Activated CD4-positive, alpha-beta T cell treated with anti-CD3 and anti-CD28 coated beads, Interleukin-2, amount 10 ng/mL, durations not matched to agents 24 days and 14 days (primary cell): Measurements from ENCODE around the gene TH. TPM values are rescaled to one million over a fixed set of nuclear protein-coding genes. Genes with fewer than 3 reads are reported as not detected.

Experiments used
- DNase-seq: peaks from one replicate; pipeline ENCODE4 v3.0.0; 2022
- H3K27ac Mint-ChIP-seq: one replicate; pipeline ENCODE4 v1.8.0; 2022; ENCODE audit warnings: mild to moderate bottlenecking, mixed read lengths
- H3K27me3 Mint-ChIP-seq: one replicate; pipeline ENCODE4 v1.8.0; 2022; ENCODE audit warnings: mixed read lengths
- H3K36me3 Mint-ChIP-seq: one replicate; pipeline ENCODE4 v1.8.0; 2022; ENCODE audit warnings: low read depth, mild to moderate bottlenecking, mixed read lengths
- H3K4me1 Mint-ChIP-seq: one replicate; pipeline ENCODE4 v1.8.0; 2021; ENCODE audit warnings: mixed read lengths
- H3K4me3 Mint-ChIP-seq: one replicate; pipeline ENCODE4 v1.8.0; 2022; ENCODE audit warnings: mild to moderate bottlenecking, moderate library complexity, mixed read lengths
- H3K9me3 Mint-ChIP-seq: one replicate; pipeline ENCODE4 v1.8.0; 2021; ENCODE audit warnings: mixed read lengths
- intact Hi-C: fragments of 100-400 bp; cut with micrococcal nuclease; formaldehyde crosslinking; loops from one replicate; pipeline ENCODE4 v1.15.1; 2023
- total RNA-seq: library from RNA; stranded (reverse); gene quantifications from 2 replicates; pipeline ENCODE4 v1.2.3, GENCODE V29; 2022

TH gene
- total RNA-seq, 1 donor from 2014 or later: not detected

- Mint-ChIP-seq H3K36me3 (no peaks in the 10 kb centered on the region), H3K9me3 (no peaks in the 10 kb centered on the region), H3K27me3 (peaks cover 74% of the 10 kb centered on the region), H3K27ac (no peak overlapping the region), H3K4me1 (peaks cover 13% of the 10 kb centered on the region), H3K4me3 (no peak overlapping the region)
- intact Hi-C loops: no loop called here
- no peak for DNase-seq
Measured at GRCh38 chr11:2146051-2146450, 25.6 kb downstream of the TH start.

GRCh38 chr11:2144544-2145248 is 26.9 kb downstream of the TH start:
- peaks cover 70% of the 10 kb centered on the region for H3K27me3 Mint-ChIP-seq
- intact Hi-C loops: no loop called here

GRCh38 chr11:2143799-2144543 is 27.6 kb downstream of the TH start:
- Mint-ChIP-seq H3K36me3 (no peaks in the 10 kb centered on the region), H3K4me1 (peaks cover 13% of the 10 kb centered on the region), H3K9me3 (no peaks in the 10 kb centered on the region), H3K27me3 (peaks cover 68% of the 10 kb centered on the region), H3K27ac (no peak overlapping the region), H3K4me3 (no peak overlapping the region)
- DNase-seq: no peak
- intact Hi-C loops: loop anchor here (1.0 kb wide), 2 partner anchors 67 to 289 kb away; no protein-coding TSS in a partner anchor

More at GRCh38 chr11:2144544-2145248, 26.9 kb downstream of the TH start:
- DNase-seq: no peak
- Mint-ChIP-seq H3K4me1 (peaks cover 13% of the 10 kb centered on the region), H3K4me3 (no peak overlapping the region), H3K9me3 (no peaks in the 10 kb centered on the region), H3K27ac (no peak overlapping the region), H3K36me3 (no peaks in the 10 kb centered on the region)

- H3K4me3 Mint-ChIP-seq: no peak overlapping the region
- H3K27me3 Mint-ChIP-seq: peaks cover 64% of the 10 kb centered on the region
- intact Hi-C loops: loop anchor here (1.0 kb wide), 2 partner anchors 66 to 288 kb away; no protein-coding TSS in a partner anchor
- no peak for DNase-seq
- no peaks in the 10 kb centered on the region for H3K9me3 Mint-ChIP-seq
- peaks cover 13% of the 10 kb centered on the region for H3K4me1 Mint-ChIP-seq
- H3K36me3 Mint-ChIP-seq: no peaks in the 10 kb centered on the region
- H3K27ac Mint-ChIP-seq: peak overlapping the region; percentile 5
Measured at GRCh38 chr11:2143477-2143798, 28.2 kb downstream of the TH start.

GRCh38 chr11:2142762-2143202 is 28.8 kb downstream of the TH start:
- H3K27ac Mint-ChIP-seq: peak overlapping the region; percentile 80
- intact Hi-C loops: loop anchor here (1.0 kb wide), 3 partner anchors 65 to 287 kb away; no protein-coding TSS in a partner anchor
- peaks cover 13% of the 10 kb centered on the region for H3K4me1 Mint-ChIP-seq
- H3K27me3 Mint-ChIP-seq: peaks cover 61% of the 10 kb centered on the region
- no peak for DNase-seq
- no peaks in the 10 kb centered on the region for H3K9me3 Mint-ChIP-seq
- H3K36me3 Mint-ChIP-seq: no peaks in the 10 kb centered on the region
- peak overlapping the region; percentile 51 for H3K4me3 Mint-ChIP-seq

- intact Hi-C loops: loop anchor here (1.0 kb wide), 1 partner anchor 123 kb away; no protein-coding TSS in a partner anchor
- Mint-ChIP-seq H3K9me3 (no peaks in the 10 kb centered on the region), H3K4me1 (peaks cover 13% of the 10 kb centered on the region), H3K27me3 (peaks cover 64% of the 10 kb centered on the region), H3K4me3 (no peak overlapping the region), H3K27ac (peak overlapping the region; percentile 80), H3K36me3 (no peaks in the 10 kb centered on the region)
- DNase-seq: no peak
Measured at GRCh38 chr11:2142300-2142759, 29.3 kb downstream of the TH start.

- H3K27ac Mint-ChIP-seq: peak overlapping the region; percentile 69
- intact Hi-C loops: no loop called here
Measured at GRCh38 chr11:2140411-2141400, 30.9 kb downstream of the TH start.

GRCh38 chr11:2139621-2140337 is 31.8 kb downstream of the TH start:
- Mint-ChIP-seq H3K27me3 (peaks cover 60% of the 10 kb centered on the region), H3K27ac (no peak overlapping the region), H3K4me1 (peaks cover 13% of the 10 kb centered on the region), H3K4me3 (no peak overlapping the region), H3K36me3 (no peaks in the 10 kb centered on the region), H3K9me3 (no peaks in the 10 kb centered on the region)
- no peak for DNase-seq
- intact Hi-C loops: no loop called here

More at GRCh38 chr11:2140411-2141400, 30.9 kb downstream of the TH start:
- peaks cover 13% of the 10 kb centered on the region for H3K4me1 Mint-ChIP-seq
- no peaks in the 10 kb centered on the region for H3K9me3 Mint-ChIP-seq
- no peaks in the 10 kb centered on the region for H3K36me3 Mint-ChIP-seq
- H3K4me3 Mint-ChIP-seq: no peak overlapping the region
- DNase-seq: no peak
- H3K27me3 Mint-ChIP-seq: peaks cover 62% of the 10 kb centered on the region

- H3K4me3 Mint-ChIP-seq: peak within 1 kb of the TSS; percentile 51
- intact Hi-C loops: no loop called here
- H3K27ac Mint-ChIP-seq: peak within 1 kb of the TSS; percentile 69
- H3K4me1 Mint-ChIP-seq: peaks cover 13% of the 10 kb centered on the region
- no peaks in the 10 kb centered on the region for H3K36me3 Mint-ChIP-seq
- H3K9me3 Mint-ChIP-seq: no peaks in the 10 kb centered on the region
- no peak for DNase-seq
- peaks cover 61% of the 10 kb centered on the region for H3K27me3 Mint-ChIP-seq
Measured at GRCh38 chr11:2139123-2139521, 32.5 kb downstream of the TH start, which contains the start of gene IGF2. Gene IGF2 (minus strand): TSS chr11:2139389. CDS start chr11:2135523, 3,866 bp downstream.

- Mint-ChIP-seq H3K9me3 (no peaks in the 10 kb centered on the region), H3K36me3 (no peaks in the 10 kb centered on the region), H3K27me3 (peaks cover 62% of the 10 kb centered on the region), H3K4me3 (peak overlapping the region; percentile 51), H3K27ac (peak overlapping the region; percentile 69), H3K4me1 (peaks cover 12% of the 10 kb centered on the region)
- no peak for DNase-seq
- intact Hi-C loops: no loop called here
Measured at GRCh38 chr11:2138431-2139122, 33.0 kb downstream of the TH start.

- Mint-ChIP-seq H3K27ac (no peak overlapping the region), H3K4me3 (peak overlapping the region; percentile 51), H3K36me3 (no peaks in the 10 kb centered on the region), H3K9me3 (no peaks in the 10 kb centered on the region), H3K27me3 (peaks cover 63% of the 10 kb centered on the region), H3K4me1 (peaks cover 9% of the 10 kb centered on the region)
- no peak for DNase-seq
- intact Hi-C loops: no loop called here
Measured at GRCh38 chr11:2138068-2138430, 33.6 kb downstream of the TH start.

- peaks cover 3% of the 10 kb centered on the region for H3K4me1 Mint-ChIP-seq
- peaks cover 57% of the 10 kb centered on the region for H3K27me3 Mint-ChIP-seq
- peak overlapping the region; percentile 34 for H3K27ac Mint-ChIP-seq
- intact Hi-C loops: no loop called here
- DNase-seq: no peak
- H3K4me3 Mint-ChIP-seq: no peak overlapping the region
- no peaks in the 10 kb centered on the region for H3K9me3 Mint-ChIP-seq
- no peaks in the 10 kb centered on the region for H3K36me3 Mint-ChIP-seq
Measured at GRCh38 chr11:2137202-2138067, 34.2 kb downstream of the TH start.
